Psoas muscle (tissue), 8 donors: Measurements from ENCODE around the gene DNAJB13. TPM values are rescaled to one million over a fixed set of nuclear protein-coding genes. Genes with fewer than 3 reads are reported as not detected.

Experiments
- ATAC-seq, 4 donors: fragments of 200-7000 bp; cut with Tn5 transposase; one replicate each; pipeline ENCODE4 v1.9.1; 2020; ENCODE audit warnings: moderate library complexity in 3 of 4, mild to moderate bottlenecking in 2 of 4
- DNase-seq, 2 donors: peaks; one replicate each; pipeline ENCODE4 v3.0.0-alpha.2; 2020
- H3K27ac ChIP-seq: fragments of 200-600 bp; one replicate; pipeline ENCODE4 v1.8.0; 2022
- H3K27me3 ChIP-seq, 3 donors: fragments of 200-600 bp in 1 of 3; one replicate each; pipeline versions ENCODE4 v1.6.1 to v1.8.0; 2013 to 2022; ENCODE audit warnings: low read length in 2 of 3, mild to moderate bottlenecking in 2 of 3, moderate library complexity in 1 of 3; ENCODE audit not compliant: insufficient read depth in 3 of 3
- H3K36me3 ChIP-seq, 2 donors: fragments of 200-600 bp in 1 of 2; one replicate each; pipeline versions ENCODE4 v1.6.1 to v1.8.0; 2013 to 2022; ENCODE audit warnings: low read depth in 1 of 2, mild to moderate bottlenecking in 1 of 2, moderate library complexity in 1 of 2; ENCODE audit not compliant: insufficient read depth in 1 of 2
- H3K4me1 ChIP-seq: fragments of 200-600 bp; one replicate; pipeline ENCODE4 v1.8.0; 2022
- H3K4me3 ChIP-seq: fragments of 200-600 bp; one replicate; pipeline ENCODE4 v1.8.0; 2022; ENCODE audit warnings: mild to moderate bottlenecking
- H3K9me3 ChIP-seq: fragments of 200-600 bp; one replicate; pipeline ENCODE4 v1.8.0; 2022
- CTCF ChIP-seq: fragments of 200-600 bp; IDR thresholded peaks from one replicate; pipeline ENCODE4 v1.8.0; 2022; ENCODE audit warnings: antibody characterized with exemption
- WGBS, 3 donors: extraction: QIAGEN DNeasy Blood & Tissue Kit; methylation state at CpG; one replicate each; pipeline versions ENCODE4 v1.1.6 to v1.1.7; 2013; 5-methylcytosine and 5-hydroxymethylcytosine counted together
- intact Hi-C, 2 donors: fragments of 100-400 bp; cut with DNase I; formaldehyde crosslinking; loops; one replicate each; pipeline versions ENCODE4 v1.11.0 to v1.14.2; 2022
- long read RNA-seq, 2 donors: library from polyadenylated mRNA; unstranded; transcript quantifications; one replicate each; pipeline ENCODE4 v2.0.0, GENCODE V29; 2021
- polyA plus RNA-seq, 3 donors: library from polyadenylated mRNA; stranded (reverse); fragments of 200-250 nt; gene quantifications; one replicate each; pipeline ENCODE4 v1.2.3, GENCODE V29; 2013
- total RNA-seq, 4 donors: library from RNA; stranded (reverse); fragmentation: NEBNext Ultra II Directional in 2 of 4; extraction: Animal tissue kit (Norgen Biotek cat#: 25700) in 2 of 4; gene quantifications; one replicate each; pipeline versions ENCODE4 v1.2.1 to v1.2.4, GENCODE V29; 2021 to 2023
- donor health status: healthy with polysubstance abuse.
- donor health status: DM: no; HTN: no; CAD: no; lungs with moderate emphysema.
- donor health status: Bipolar disorder and iron deficiency.
- donor health status: healthy.
- donor health status: DM: yes; HTN: yes; CAD: no.
- donor health status: DM: no; HTN: no; CAD: no.
- donor health status: DM: no; HTN: no; CAD: no.
- donor health status: DM: yes; HTN: yes; CAD: no.

DNAJB13 gene
- total RNA-seq (not detected), polyA plus RNA-seq (under 1 TPM in 1 of 3 donors, not detected in 2; 0.03 TPM)
- long read RNA-seq, donor 1 = 0 reads
- long read RNA-seq, donor 2, partial matches to known transcripts = 0 of 1 reads
- long read RNA-seq, donor 2, other reads (novel, unspliced or antisense) = 1 of 1 reads

- TF ChIP-seq CTCF = no peak
- intact Hi-C loops = no loop called here
- WGBS, 3 donors = 75 to 85% (median 79%) methylated on average over 12 of the region's 12 CpGs
Measured at GRCh38 chr11:73950869-73951710, at the start of gene DNAJB13. DNAJB13 (plus strand) TSS chr11:73951026; CDS start chr11:73951070, 44 bp downstream.

GRCh38 chr11:73902303-73902702 is 48.5 kb upstream of the DNAJB13 start:
- 91 to 93% (median 92%) methylated on average over 1 of the region's 1 CpG for WGBS, 3 donors
- H3K27ac ChIP-seq = no peak overlapping the region
- no peak for DNase-seq
- H3K9me3 ChIP-seq = no peaks in the 10 kb centered on the region
- intact Hi-C loops = no loop called here
- TF ChIP-seq CTCF = no peak
- H3K36me3 ChIP-seq = peaks cover 0 to 81% of the 10 kb centered on the region in 2 donors
- H3K4me3 ChIP-seq = no peak overlapping the region
- H3K4me1 ChIP-seq = no peaks in the 10 kb centered on the region
- ATAC-seq = no peak
- no peaks in the 10 kb centered on the region for H3K27me3 ChIP-seq

More at GRCh38 chr11:73950869-73951710, at the start of gene DNAJB13:
- Histone ChIP-seq H3K27ac (no peak within 1 kb of the TSS), H3K36me3 (no peaks in the 10 kb centered on the region), H3K27me3 (no peaks in the 10 kb centered on the region), H3K9me3 (no peaks in the 10 kb centered on the region), H3K4me1 (no peaks in the 10 kb centered on the region), H3K4me3 (no peak within 1 kb of the TSS)
- DNase-seq (no peak), ATAC-seq (peak in 2 of 4 donors; percentile 46 to 56)

- Histone ChIP-seq H3K27ac (peak overlapping the region; percentile 44), H3K9me3 (no peaks in the 10 kb centered on the region), H3K27me3 (no peaks in the 10 kb centered on the region), H3K4me3 (no peak overlapping the region), H3K36me3 (peaks cover 0 to 78% of the 10 kb centered on the region in 2 donors), H3K4me1 (no peaks in the 10 kb centered on the region)
- intact Hi-C loops = no loop called here
- DNase-seq (peak; percentile 14 to 48), ATAC-seq (peak; percentile 90 to 94 (median 93))
- 83 to 94% (median 84%) methylated on average over 4 of the region's 4 CpGs for WGBS, 3 donors
- TF ChIP-seq CTCF = peak; percentile 12
Measured at GRCh38 chr11:73907191-73907590, 43.6 kb upstream of the DNAJB13 start.

- H3K4me1 ChIP-seq = no peaks in the 10 kb centered on the region
- no peak for TF ChIP-seq CTCF
- no peaks in the 10 kb centered on the region for H3K9me3 ChIP-seq
- peaks cover 11 to 80% of the 10 kb centered on the region in 2 donors for H3K36me3 ChIP-seq
- DNase-seq (no peak), ATAC-seq (no peak)
- WGBS, 3 donors = 98 to 100% (median 100%) methylated on average over 2 of the region's 2 CpGs
- no peak overlapping the region for H3K4me3 ChIP-seq
- no peak overlapping the region for H3K27ac ChIP-seq
- H3K27me3 ChIP-seq = no peaks in the 10 kb centered on the region
- intact Hi-C loops = no loop called here
Measured at GRCh38 chr11:73912026-73912425, 38.8 kb upstream of the DNAJB13 start.
